Brain microvascular endothelial cell (primary cell): ENCODE measurements around the gene PDE4C.

Source experiments
- DNase-seq: peaks from one replicate; pipeline ENCODE4 v3.0.0-alpha.2; 2020
- H3K27ac ChIP-seq: fragments of 250-450 bp; sonication (Bioruptor Pico); 2 replicates; pipeline ENCODE4 v1.5.1; 2020; ENCODE audit warnings: mild to moderate bottlenecking, moderate library complexity
- H3K27me3 ChIP-seq: fragments of 250-450 bp; sonication (Bioruptor Pico); replicated peaks from 2 replicates; pipeline ENCODE4 v1.5.1; 2020; ENCODE audit warnings: mild to moderate bottlenecking
- H3K36me3 ChIP-seq: fragments of 250-450 bp; sonication (Bioruptor Pico); replicated peaks from 2 replicates; pipeline ENCODE4 v1.5.1; 2020; ENCODE audit warnings: mild to moderate bottlenecking
- H3K4me3 ChIP-seq: 2 replicates; pipeline ENCODE4 v1.5.1; 2011; ENCODE audit warnings: low read depth, mild to moderate bottlenecking, control low read depth, low read length, moderate library complexity
- in situ Hi-C: cut with HindIII; loops from 2 replicates; pipeline ENCODE4 v1.10.0; 2017; ENCODE audit warnings: low sequenced_read_pairs, low pct_ligation_motif_present
- TF ChIP-seq, protein P1 (sequence below): IDR thresholded peaks from 2 replicates; pipeline ENCODE4 v1.5.1; 2011; ENCODE audit warnings: low read depth, mild to moderate bottlenecking, moderate library complexity, low read length, control low read depth, inconsistent platforms; ENCODE audit errors: missing control alignments

The PDE4C gene

GRCh38 chr19:18190278-18190677 lies 36.0 kb downstream of the PDE4C start:
- in situ Hi-C loops: no loop called here
- H3K27ac ChIP-seq: no peak overlapping the region
- TF ChIP-seq, protein P1, sequence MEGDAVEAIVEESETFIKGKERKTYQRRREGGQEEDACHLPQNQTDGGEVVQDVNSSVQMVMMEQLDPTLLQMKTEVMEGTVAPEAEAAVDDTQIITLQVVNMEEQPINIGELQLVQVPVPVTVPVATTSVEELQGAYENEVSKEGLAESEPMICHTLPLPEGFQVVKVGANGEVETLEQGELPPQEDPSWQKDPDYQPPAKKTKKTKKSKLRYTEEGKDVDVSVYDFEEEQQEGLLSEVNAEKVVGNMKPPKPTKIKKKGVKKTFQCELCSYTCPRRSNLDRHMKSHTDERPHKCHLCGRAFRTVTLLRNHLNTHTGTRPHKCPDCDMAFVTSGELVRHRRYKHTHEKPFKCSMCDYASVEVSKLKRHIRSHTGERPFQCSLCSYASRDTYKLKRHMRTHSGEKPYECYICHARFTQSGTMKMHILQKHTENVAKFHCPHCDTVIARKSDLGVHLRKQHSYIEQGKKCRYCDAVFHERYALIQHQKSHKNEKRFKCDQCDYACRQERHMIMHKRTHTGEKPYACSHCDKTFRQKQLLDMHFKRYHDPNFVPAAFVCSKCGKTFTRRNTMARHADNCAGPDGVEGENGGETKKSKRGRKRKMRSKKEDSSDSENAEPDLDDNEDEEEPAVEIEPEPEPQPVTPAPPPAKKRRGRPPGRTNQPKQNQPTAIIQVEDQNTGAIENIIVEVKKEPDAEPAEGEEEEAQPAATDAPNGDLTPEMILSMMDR: no peak
- no peak overlapping the region for H3K4me3 ChIP-seq
- no peak for DNase-seq
- H3K27me3 ChIP-seq: no peaks in the 10 kb centered on the region
- H3K36me3 ChIP-seq: no peaks in the 10 kb centered on the region

GRCh38 chr19:18185538-18185937 lies 40.7 kb downstream of the PDE4C start:
- Histone ChIP-seq H3K27ac (no peak overlapping the region), H3K27me3 (no peaks in the 10 kb centered on the region), H3K4me3 (no peak overlapping the region), H3K36me3 (no peaks in the 10 kb centered on the region)
- in situ Hi-C loops: no loop called here
- DNase-seq: no peak
- TF ChIP-seq, protein P1: no peak

GRCh38 chr19:18183529-18183928 lies 42.7 kb downstream of the PDE4C start:
- Histone ChIP-seq H3K27ac (no peak overlapping the region), H3K27me3 (no peaks in the 10 kb centered on the region), H3K4me3 (no peak overlapping the region), H3K36me3 (no peaks in the 10 kb centered on the region)
- TF ChIP-seq, protein P1: no peak
- in situ Hi-C loops: no loop called here
- DNase-seq: no peak

DNA sequence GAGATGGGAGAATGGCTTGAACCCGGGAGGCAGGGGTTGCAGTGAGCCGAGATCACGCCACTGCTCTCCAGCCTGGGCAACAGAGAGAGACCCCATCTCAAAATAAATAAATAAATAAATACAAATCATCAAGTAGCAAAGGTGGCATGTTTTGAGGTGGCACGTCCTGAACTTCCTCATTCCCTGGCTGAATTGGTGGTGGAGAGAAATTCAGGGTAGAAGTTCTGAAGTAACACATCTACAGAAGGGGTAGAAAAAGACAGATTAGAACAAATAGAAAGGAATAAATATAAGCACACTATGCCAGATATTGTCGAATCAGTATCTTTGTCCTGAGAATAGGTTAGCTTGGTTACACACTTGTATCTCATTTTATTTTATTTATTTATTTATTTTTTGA lies 46.3 kb downstream of the PDE4C start:
- no peaks in the 10 kb centered on the region for H3K27me3 ChIP-seq
- TF ChIP-seq, protein P1: no peak
- in situ Hi-C loops: no loop called here
- H3K27ac ChIP-seq: no peak overlapping the region
- DNase-seq: no peak
- no peak overlapping the region for H3K4me3 ChIP-seq
- no peaks in the 10 kb centered on the region for H3K36me3 ChIP-seq

DNA sequence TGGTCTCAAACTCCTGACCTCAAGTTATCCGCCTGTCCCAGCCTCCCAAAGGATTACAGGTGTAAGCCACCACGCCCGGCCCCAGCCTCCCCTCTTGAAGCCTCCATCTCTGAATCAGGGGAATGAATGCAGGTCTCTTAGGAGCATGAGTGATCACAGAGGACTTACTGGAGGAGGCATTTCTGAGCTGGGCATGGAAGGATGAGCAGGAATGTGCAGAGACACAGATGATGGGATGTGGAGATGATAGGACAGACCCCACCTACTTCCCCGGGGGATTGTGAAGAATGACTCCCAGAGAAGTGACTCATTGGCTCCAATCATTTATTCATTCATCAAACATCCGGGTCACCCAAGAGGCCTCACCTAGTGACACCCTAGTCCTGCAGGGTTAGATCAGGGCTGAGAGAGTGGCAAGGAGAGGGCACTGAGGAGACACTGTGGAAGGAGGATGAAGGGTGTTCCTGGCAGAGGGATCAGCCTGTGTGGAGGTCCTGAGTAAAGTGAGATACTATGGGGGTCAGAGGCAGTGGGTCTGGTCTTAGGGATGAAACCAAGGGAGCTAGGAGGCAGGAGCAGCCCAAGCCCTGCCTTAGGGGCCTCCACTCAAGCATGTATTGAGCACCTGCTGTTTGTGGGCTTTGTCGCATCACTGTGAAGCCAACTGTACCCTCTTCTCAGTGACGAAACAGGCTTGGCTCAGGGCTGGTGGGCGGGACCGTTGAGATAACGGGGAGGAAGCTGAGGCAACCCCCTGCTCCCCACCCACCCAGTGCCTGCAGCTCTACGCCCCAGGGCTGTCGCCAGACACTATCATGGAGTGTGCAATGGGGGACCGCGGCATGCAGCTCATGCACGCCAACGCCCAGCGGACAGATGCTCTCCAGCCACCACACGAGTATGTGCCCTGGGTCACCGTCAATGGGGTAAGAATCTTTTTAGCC lies 49.6 kb downstream of the PDE4C start:
- Histone ChIP-seq H3K27ac (no peak overlapping the region), H3K4me3 (no peak overlapping the region), H3K27me3 (no peaks in the 10 kb centered on the region), H3K36me3 (peaks cover 1% of the 10 kb centered on the region)
- in situ Hi-C loops: no loop called here
- TF ChIP-seq, protein P1: no peak
- DNase-seq: no peak
